Lower leg skin (tissue), 3 donors: Measurements from ENCODE around the gene TMCO4.

Experiments used
- POLR2A ChIP-seq, 2 donors: fragments of 450-650 bp; IDR thresholded peaks; one replicate each; pipeline ENCODE4 v1.6.1; 2016 to 2017; ENCODE audit warnings: antibody characterized with exemption in 2 of 2, mild to moderate bottlenecking in 1 of 2, moderate library complexity in 1 of 2
- TF ChIP-seq, protein P1 (sequence below), 3 donors: fragments of 450-650 bp; IDR thresholded peaks; one replicate each; pipeline ENCODE4 v1.5.1; 2016; ENCODE audit warnings: antibody characterized with exemption in 3 of 3, mild to moderate bottlenecking in 3 of 3, moderate library complexity in 2 of 3

DNA sequence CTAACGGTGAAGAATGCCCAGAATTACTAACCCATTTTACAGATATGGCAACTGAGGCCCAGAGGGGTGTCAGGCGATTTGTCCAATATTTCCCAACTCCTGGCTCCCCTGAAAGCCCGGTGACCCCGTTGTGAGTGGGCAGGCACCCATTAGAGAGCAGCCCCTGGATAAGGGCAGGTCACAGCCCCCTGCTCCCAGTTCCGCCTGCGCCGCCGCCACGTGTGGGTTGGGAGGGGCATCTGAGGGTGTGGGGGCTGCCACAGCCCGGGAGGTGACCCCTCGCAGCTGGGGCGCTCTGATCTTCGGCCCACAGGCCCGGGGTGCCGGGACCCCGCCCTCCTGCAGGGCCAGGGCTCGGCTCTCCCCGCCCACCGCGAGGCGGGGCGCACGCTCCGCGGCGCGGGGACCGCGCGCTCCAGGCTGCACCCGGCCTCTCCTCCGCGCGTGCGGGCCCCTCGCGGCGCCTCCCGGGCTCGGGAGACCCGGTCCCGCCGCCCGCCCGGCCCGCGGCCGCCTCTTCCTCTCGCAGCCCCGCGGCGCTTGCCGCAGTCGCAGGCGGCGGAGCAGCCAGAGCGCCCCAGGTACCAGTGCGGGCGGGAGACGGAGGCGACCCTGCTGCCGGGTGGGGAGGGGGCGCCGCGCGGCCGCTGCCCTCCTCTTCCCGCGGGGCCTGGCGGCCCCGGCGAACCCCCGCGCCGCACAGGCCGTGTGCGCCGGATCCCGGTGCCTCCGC, 135.1 kb downstream of the TMCO4 start, which contains the start of gene HTR6:
- TF ChIP-seq, protein P1, sequence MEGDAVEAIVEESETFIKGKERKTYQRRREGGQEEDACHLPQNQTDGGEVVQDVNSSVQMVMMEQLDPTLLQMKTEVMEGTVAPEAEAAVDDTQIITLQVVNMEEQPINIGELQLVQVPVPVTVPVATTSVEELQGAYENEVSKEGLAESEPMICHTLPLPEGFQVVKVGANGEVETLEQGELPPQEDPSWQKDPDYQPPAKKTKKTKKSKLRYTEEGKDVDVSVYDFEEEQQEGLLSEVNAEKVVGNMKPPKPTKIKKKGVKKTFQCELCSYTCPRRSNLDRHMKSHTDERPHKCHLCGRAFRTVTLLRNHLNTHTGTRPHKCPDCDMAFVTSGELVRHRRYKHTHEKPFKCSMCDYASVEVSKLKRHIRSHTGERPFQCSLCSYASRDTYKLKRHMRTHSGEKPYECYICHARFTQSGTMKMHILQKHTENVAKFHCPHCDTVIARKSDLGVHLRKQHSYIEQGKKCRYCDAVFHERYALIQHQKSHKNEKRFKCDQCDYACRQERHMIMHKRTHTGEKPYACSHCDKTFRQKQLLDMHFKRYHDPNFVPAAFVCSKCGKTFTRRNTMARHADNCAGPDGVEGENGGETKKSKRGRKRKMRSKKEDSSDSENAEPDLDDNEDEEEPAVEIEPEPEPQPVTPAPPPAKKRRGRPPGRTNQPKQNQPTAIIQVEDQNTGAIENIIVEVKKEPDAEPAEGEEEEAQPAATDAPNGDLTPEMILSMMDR (IDR thresholded peaks at IDR 0.05): no peak
- no peak for TF ChIP-seq POLR2A (IDR thresholded peaks at IDR 0.05)
